ENCODE data around the gene ALKBH7. TPM values are rescaled to one million over a fixed set of nuclear protein-coding genes. Genes with fewer than 3 reads are reported as not detected.

Gene ALKBH7
- total and polyA plus RNA-seq, 4 donors: 29.9 to 99.7 (median 51.2) TPM

GRCh38 chr19:6413291-6413690, 40.7 kb downstream of the ALKBH7 start:
- Histone ChIP-seq H3K9me3 (ENCODE audit: control insufficient read depth in 4 of 4, low read length in 3 of 4) (no peaks in the 10 kb centered on the region), H3K27ac (ENCODE audit: low read depth in 1 of 2, low read length in 2 of 2) (no peak overlapping the region), H3K36me3 (ENCODE audit: control insufficient read depth in 4 of 4, insufficient read depth in 3 of 4, low read depth in 1 of 4, low read length in 3 of 4) (peaks cover 16 to 41% (median 24%) of the 10 kb centered on the region in 4 donors), H3K9ac (ENCODE audit: low read depth in 1 of 2, low read length in 2 of 2) (no peak overlapping the region), H3K27me3 (ENCODE audit: control insufficient read depth in 4 of 4, insufficient read depth in 4 of 4, low read length in 3 of 4) (no peaks in the 10 kb centered on the region), H3K4me3 (ENCODE audit: low read depth in 1 of 3, low read length in 3 of 3) (no peak overlapping the region), H3K4me1 (ENCODE audit: control insufficient read depth in 4 of 4, insufficient read depth in 4 of 4, low read length in 3 of 4) (no peaks in the 10 kb centered on the region)
- DNase-seq (ENCODE audit: low spot score): no peak
- 70% methylated on average over 10 of the region's 10 CpGs for WGBS
- no peak for TF ChIP-seq JUND (IDR thresholded peaks at IDR 0.05)

- Histone ChIP-seq H3K27ac (ENCODE audit: low read depth in 1 of 2, low read length in 2 of 2) (no peak overlapping the region), H3K9ac (ENCODE audit: low read depth in 1 of 2, low read length in 2 of 2) (no peak overlapping the region), H3K36me3 (ENCODE audit: control insufficient read depth in 4 of 4, insufficient read depth in 3 of 4, low read depth in 1 of 4, low read length in 3 of 4) (peaks cover 16 to 48% (median 30%) of the 10 kb centered on the region in 4 donors), H3K27me3 (ENCODE audit: control insufficient read depth in 4 of 4, insufficient read depth in 4 of 4, low read length in 3 of 4) (no peaks in the 10 kb centered on the region), H3K9me3 (ENCODE audit: control insufficient read depth in 4 of 4, low read length in 3 of 4) (no peaks in the 10 kb centered on the region), H3K4me1 (ENCODE audit: control insufficient read depth in 4 of 4, insufficient read depth in 4 of 4, low read length in 3 of 4) (no peaks in the 10 kb centered on the region), H3K4me3 (ENCODE audit: low read depth in 1 of 3, low read length in 3 of 3) (no peak overlapping the region)
- DNase-seq (ENCODE audit: low spot score): no peak
- 86% methylated on average over 42 of the region's 42 CpGs for WGBS
- no peak for TF ChIP-seq REST (IDR thresholded peaks at IDR 0.05)
- TF ChIP-seq CTCF (IDR thresholded peaks at IDR 0.05; ENCODE audit: low read depth, low read length, missing input control): no peak
- no peak for TF ChIP-seq NR2F2 (IDR thresholded peaks at IDR 0.05)
Observed at GRCh38 chr19:6413721-6414643, 41.4 kb downstream of the ALKBH7 start.

GRCh38 chr19:6414793-6415590, 42.4 kb downstream of the ALKBH7 start:
- H3K36me3 ChIP-seq (ENCODE audit: control insufficient read depth in 4 of 4, insufficient read depth in 3 of 4, low read depth in 1 of 4, low read length in 3 of 4): peaks cover 19 to 58% (median 41%) of the 10 kb centered on the region in 4 donors
- no peaks in the 10 kb centered on the region for H3K9me3 ChIP-seq (ENCODE audit: control insufficient read depth in 4 of 4, low read length in 3 of 4)
- no peaks in the 10 kb centered on the region for H3K4me1 ChIP-seq (ENCODE audit: control insufficient read depth in 4 of 4, insufficient read depth in 4 of 4, low read length in 3 of 4)
- no peak overlapping the region for H3K9ac ChIP-seq (ENCODE audit: low read depth in 1 of 2, low read length in 2 of 2)
- TF ChIP-seq FOXA1 (IDR thresholded peaks at IDR 0.05): no peak
- TF ChIP-seq SP1 (IDR thresholded peaks at IDR 0.05): no peak
- no peak for TF ChIP-seq ATF3 (IDR thresholded peaks at IDR 0.05)
- WGBS: 96% methylated on average over 47 of the region's 47 CpGs
- H3K4me3 ChIP-seq (ENCODE audit: low read depth in 1 of 3, low read length in 3 of 3): no peak overlapping the region
- no peak overlapping the region for H3K27ac ChIP-seq (ENCODE audit: low read depth in 1 of 2, low read length in 2 of 2)
- DNase-seq (ENCODE audit: low spot score): no peak
- H3K27me3 ChIP-seq (ENCODE audit: control insufficient read depth in 4 of 4, insufficient read depth in 4 of 4, low read length in 3 of 4): no peaks in the 10 kb centered on the region
